Measurements from ENCODE around the gene MPZL3. TPM values are rescaled to one million over a fixed set of nuclear protein-coding genes. Genes with fewer than 3 reads are reported as not detected.

MPZL3 gene
- polyA plus RNA-seq, 2 of the 4 experiments (the other 2 are of a cell fraction) = 0.34 to 1.0 TPM

GRCh38 chr11:118275176-118275575 is 23.0 kb upstream of the MPZL3 start:
- ATAC-seq (no peak), FAIRE-seq (no peak), DNase-seq (ENCODE audit: low read depth in 1 of 2, low spot score in 1 of 2) (no peak)
- H3K4me1 ChIP-seq = no peaks in the 10 kb centered on the region
- no peak overlapping the region for H3K4me3 ChIP-seq
- no peak for TF ChIP-seq KDM5A (IDR thresholded peaks at IDR 0.05)
- POLR2A ChIA-PET = no interaction called here
- H3K4me2 ChIP-seq = no peak overlapping the region
- 57% methylated on average over 4 of the region's 4 CpGs for WGBS (ENCODE audit: missing lambda C conversion rate)
- H3K9me3 ChIP-seq = no peaks in the 10 kb centered on the region
- no peak overlapping the region for H3K27ac ChIP-seq
- CTCF ChIA-PET = no interaction called here

GRCh38 chr11:118274186-118274585 is 22.0 kb upstream of the MPZL3 start:
- no peaks in the 10 kb centered on the region for H3K9me3 ChIP-seq
- H3K4me1 ChIP-seq = no peaks in the 10 kb centered on the region
- ChIA-PET CTCF (no interaction called here), POLR2A (no interaction called here)
- H3K4me2 ChIP-seq = no peak overlapping the region
- ATAC-seq = no peak
- WGBS (ENCODE audit: missing lambda C conversion rate) = 80% methylated on average over 2 of the region's 2 CpGs
- no peak overlapping the region for H3K4me3 ChIP-seq
- DNase-seq (ENCODE audit: low read depth in 1 of 2, low spot score in 1 of 2) = no peak
- H3K27ac ChIP-seq = no peak overlapping the region
- TF ChIP-seq MAX (IDR thresholded peaks at IDR 0.05) (no peak), PHF8 (IDR thresholded peaks at IDR 0.05; ENCODE audit: borderline replicate concordance, low read depth) (no peak), HOXB5 (CRISPR knock-in tag; IDR thresholded peaks at IDR 0.05) (no peak), ATOH8 (CRISPR knock-in tag; IDR thresholded peaks at IDR 0.05; ENCODE audit: low read depth) (no peak), KDM5A (IDR thresholded peaks at IDR 0.05) (no peak), TFCP2L1 (CRISPR knock-in tag; IDR thresholded peaks at IDR 0.05) (no peak), E2F6 (IDR thresholded peaks at IDR 0.05; ENCODE audit: borderline replicate concordance, low read depth) (no peak), EP300 (IDR thresholded peaks at IDR 0.05) (no peak), ZNF302 (CRISPR knock-in tag; IDR thresholded peaks at IDR 0.05) (no peak), GATA3 (IDR thresholded peaks at IDR 0.05; ENCODE audit: borderline replicate concordance) (no peak), RAD21 (conservative IDR thresholded peaks at IDR 0.05 in 1 of 2, IDR thresholded peaks at IDR 0.05 in 1 of 2) (no peak), NFE2L2 (conservative IDR thresholded peaks at IDR 0.05; ENCODE audit: low read length) (no peak)
- FAIRE-seq = no peak

- WGBS (ENCODE audit: missing lambda C conversion rate) = 0% methylated on average over 2 of the region's 2 CpGs
- H3K27ac ChIP-seq = no peak overlapping the region
- POLR2A ChIA-PET = no interaction called here
- no peak overlapping the region for H3K4me3 ChIP-seq
- FAIRE-seq (no peak), ATAC-seq (no peak), DNase-seq (ENCODE audit: low read depth in 1 of 2, low spot score in 1 of 2) (no peak)
- no peaks in the 10 kb centered on the region for H3K9me3 ChIP-seq
- H3K4me1 ChIP-seq = no peaks in the 10 kb centered on the region
- CTCF ChIA-PET = no interaction called here
- TF ChIP-seq REST (IDR thresholded peaks at IDR 0.05) (no peak), SMC3 (IDR thresholded peaks at IDR 0.05) (no peak), ELK1 (IDR thresholded peaks at IDR 0.05; ENCODE audit: low read depth, low read length) (no peak), MYC (IDR thresholded peaks at IDR 0.05; ENCODE audit: borderline replicate concordance, low read length) (no peak), POLR2AphosphoS2 (conservative IDR thresholded peaks at IDR 0.05; ENCODE audit: low read length) (no peak), NFE2L2 (conservative IDR thresholded peaks at IDR 0.05; ENCODE audit: low read length) (no peak), TP53 (CRISPR knock-in tag; IDR thresholded peaks at IDR 0.05) (no peak), FOSB (CRISPR knock-in tag; IDR thresholded peaks at IDR 0.05) (no peak), CBX2 (IDR thresholded peaks at IDR 0.05; ENCODE audit: borderline replicate concordance, low read depth) (no peak), RAD21 (conservative IDR thresholded peaks at IDR 0.05 in 1 of 2, IDR thresholded peaks at IDR 0.05 in 1 of 2) (no peak), MAFK (IDR thresholded peaks at IDR 0.05; ENCODE audit: partially characterized antibody) (no peak), EHF (CRISPR knock-in tag; IDR thresholded peaks at IDR 0.05) (no peak), KDM1A (IDR thresholded peaks at IDR 0.05; ENCODE audit: low read depth) (no peak), RFX5 (IDR thresholded peaks at IDR 0.05) (no peak), RNF2 (IDR thresholded peaks at IDR 0.05; ENCODE audit: borderline replicate concordance, low read depth) (no peak)
- no peak overlapping the region for H3K4me2 ChIP-seq
These were observed 19.8 kb upstream of the MPZL3 start for GRCh38 chr11:118272001-118272400.

All from A549 (cell line).